Measurements from ENCODE around the gene NME2.

NME2 gene

GRCh38 chr17:51153210-51154072 lies 12.8 kb upstream of the NME2 start, which contains the start of gene NME1:
NME1 (plus strand) TSS chr17:51153559; CDS start chr17:51155655, 2,096 bp downstream.
- TF ChIP-seq REST (IDR thresholded peaks at IDR 0.05; ENCODE audit: insufficient read depth in 1 of 2, low read depth in 2 of 2, low read length in 2 of 2) (peak; percentile 47 to 61; a peak in 2 of 4 replicates), FOXP2 (optimal IDR thresholded peaks at IDR 0.05; ENCODE audit: borderline replicate concordance, extremely low read depth, extremely low read length, insufficient read depth) (peak; percentile 92), POLR2AphosphoS5 (IDR thresholded peaks at IDR 0.05; ENCODE audit: low read depth, low read length) (peak; percentile 88), TAF1 (IDR thresholded peaks at IDR 0.05; ENCODE audit: borderline replicate concordance, insufficient read depth, low read length) (peak; percentile 99), SIN3A (IDR thresholded peaks at IDR 0.05; ENCODE audit: borderline replicate concordance, insufficient read depth, low read length) (peak; percentile 98; the same call in 1 of the 2 replicates)

DNA sequence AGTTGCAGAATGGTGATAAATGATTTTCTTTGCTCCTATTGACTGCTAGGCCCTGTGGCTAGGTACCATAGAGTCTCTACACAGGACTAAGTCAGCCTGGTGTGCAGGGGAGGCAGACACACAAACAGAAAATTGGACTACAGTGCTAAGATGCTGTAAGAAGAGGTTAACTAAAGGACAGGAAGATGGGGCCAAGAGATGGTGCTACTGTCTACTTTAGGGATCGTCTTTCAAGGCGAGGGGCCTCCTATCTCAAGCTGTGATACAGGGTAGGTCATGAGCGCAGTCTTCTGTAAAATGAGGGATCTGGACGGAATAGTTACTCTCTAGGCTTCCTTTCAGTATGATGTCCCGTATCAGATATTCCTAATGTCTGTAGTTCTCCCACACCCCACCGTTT lies 12.0 kb upstream of the NME2 start:
- TF ChIP-seq TAF1 (IDR thresholded peaks at IDR 0.05; ENCODE audit: borderline replicate concordance, insufficient read depth, low read length) (no peak), REST (IDR thresholded peaks at IDR 0.05; ENCODE audit: insufficient read depth in 1 of 2, low read depth in 2 of 2, low read length in 2 of 2) (no peak), FOXP2 (optimal IDR thresholded peaks at IDR 0.05; ENCODE audit: borderline replicate concordance, extremely low read depth, extremely low read length, insufficient read depth) (no peak), POLR2AphosphoS5 (IDR thresholded peaks at IDR 0.05; ENCODE audit: low read depth, low read length) (no peak), SIN3A (IDR thresholded peaks at IDR 0.05; ENCODE audit: borderline replicate concordance, insufficient read depth, low read length) (no peak)

DNA sequence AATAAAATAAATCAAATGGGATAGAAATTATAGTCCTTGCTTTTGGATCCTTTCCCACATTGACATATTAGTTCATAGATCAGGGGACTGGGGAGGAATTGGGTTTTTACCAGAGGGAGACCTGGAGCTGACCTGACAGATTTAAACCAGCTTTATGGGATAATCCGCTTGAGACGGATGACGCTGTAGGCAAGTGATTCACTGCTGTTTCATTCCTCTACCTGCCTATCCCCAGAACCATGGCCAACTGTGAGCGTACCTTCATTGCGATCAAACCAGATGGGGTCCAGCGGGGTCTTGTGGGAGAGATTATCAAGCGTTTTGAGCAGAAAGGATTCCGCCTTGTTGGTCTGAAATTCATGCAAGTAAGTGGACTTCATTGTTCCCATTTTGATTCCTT lies 10.8 kb upstream of the NME2 start:
- TF ChIP-seq TAF1 (IDR thresholded peaks at IDR 0.05; ENCODE audit: borderline replicate concordance, insufficient read depth, low read length) (no peak), SIN3A (IDR thresholded peaks at IDR 0.05; ENCODE audit: borderline replicate concordance, insufficient read depth, low read length) (no peak), REST (IDR thresholded peaks at IDR 0.05; ENCODE audit: insufficient read depth in 1 of 2, low read depth in 2 of 2, low read length in 2 of 2) (no peak), POLR2AphosphoS5 (IDR thresholded peaks at IDR 0.05; ENCODE audit: low read depth, low read length) (no peak), FOXP2 (optimal IDR thresholded peaks at IDR 0.05; ENCODE audit: borderline replicate concordance, extremely low read depth, extremely low read length, insufficient read depth) (no peak)

- TF ChIP-seq POLR2AphosphoS5 (IDR thresholded peaks at IDR 0.05; ENCODE audit: low read depth, low read length) (no peak), FOXP2 (optimal IDR thresholded peaks at IDR 0.05; ENCODE audit: borderline replicate concordance, extremely low read depth, extremely low read length, insufficient read depth) (no peak), SIN3A (IDR thresholded peaks at IDR 0.05; ENCODE audit: borderline replicate concordance, insufficient read depth, low read length) (no peak), REST (IDR thresholded peaks at IDR 0.05; ENCODE audit: insufficient read depth in 1 of 2, low read depth in 2 of 2, low read length in 2 of 2) (no peak), TAF1 (IDR thresholded peaks at IDR 0.05; ENCODE audit: borderline replicate concordance, insufficient read depth, low read length) (no peak)
Measured at GRCh38 chr17:51159604-51160003, 6.6 kb upstream of the NME2 start.
